ENCODE results near the gene RTRAF. TPM values are rescaled to one million over a fixed set of nuclear protein-coding genes. Genes with fewer than 3 reads are reported as not detected.

Gene RTRAF
- total RNA-seq (2014; rRNA removed; shearing (Covaris generic)), result 146 and 189 TPM in 2 replicates

DNA sequence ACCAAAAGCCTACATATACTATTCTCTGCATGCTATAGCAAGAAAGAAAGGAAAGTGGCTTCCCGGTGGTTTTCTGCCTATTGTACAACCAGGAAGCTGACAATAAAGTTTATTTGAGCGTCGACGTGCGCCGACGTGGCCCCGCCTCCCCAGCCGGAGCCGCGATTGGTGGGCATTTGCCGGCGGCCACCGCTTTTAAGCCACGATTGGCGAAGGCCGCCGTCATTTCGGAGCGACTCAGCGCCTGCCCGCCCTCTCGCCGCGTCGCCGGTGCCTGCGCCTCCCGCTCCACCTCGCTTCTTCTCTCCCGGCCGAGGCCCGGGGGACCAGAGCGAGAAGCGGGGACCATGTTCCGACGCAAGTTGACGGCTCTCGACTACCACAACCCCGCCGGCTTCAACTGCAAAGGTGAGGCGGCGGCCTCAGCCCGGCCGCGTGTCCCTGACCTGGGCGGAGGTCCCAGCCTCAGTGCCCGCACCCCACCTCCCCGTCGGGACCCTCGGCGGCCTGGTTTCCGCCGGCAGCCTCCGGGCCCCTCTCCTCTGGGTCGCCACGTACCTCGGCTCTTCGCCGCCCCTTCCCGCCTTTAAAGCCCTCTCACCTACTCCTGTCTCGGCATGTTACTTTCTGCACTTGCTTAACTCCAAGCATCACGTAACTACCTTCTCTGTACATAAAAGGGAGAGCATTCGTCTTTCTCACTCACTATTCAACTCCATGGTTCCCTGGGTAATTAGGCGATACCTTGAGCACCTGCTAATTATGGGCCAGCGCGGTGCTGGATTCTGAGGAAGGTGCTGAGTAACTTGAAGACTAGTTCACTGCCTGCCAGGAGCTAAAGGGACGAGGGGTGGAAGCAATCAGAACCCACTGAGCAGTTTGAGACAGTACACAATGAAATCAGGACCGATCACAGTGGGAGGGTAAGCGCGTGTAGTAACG, at the start of gene RTRAF:
TSS of gene RTRAF (plus strand) at position 254 of the 942 bp plus-strand sequence. CDS start at position 348, 94 bp downstream.
- peak; percentile 89 for DNase-seq (ENCODE audit: low read depth)

GRCh38 chr14:51939755-51940301, 49.5 kb upstream of the RTRAF start:
- DNase-seq (ENCODE audit: low read depth), result peak; percentile 5

DNA sequence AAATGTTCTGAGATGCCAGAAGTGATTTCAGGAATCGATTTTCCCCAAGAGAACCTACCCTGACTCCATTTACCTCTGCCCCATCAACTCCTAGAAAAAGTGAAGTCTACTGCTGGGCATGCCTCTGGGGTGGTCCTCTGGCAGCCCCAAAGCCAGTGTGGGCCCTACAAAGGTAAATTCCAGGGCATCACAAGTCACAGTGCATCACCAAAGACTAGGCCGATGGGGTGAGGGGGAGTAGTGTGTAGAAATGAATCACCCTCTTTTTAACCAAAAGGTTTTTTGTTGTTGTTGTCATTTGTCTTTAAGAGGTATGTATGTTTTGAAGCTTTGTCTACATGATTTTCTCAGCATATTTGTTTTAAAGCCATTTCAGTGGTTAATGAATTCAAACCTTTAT, 46.4 kb upstream of the RTRAF start:
- DNase-seq (ENCODE audit: low read depth), result no peak

- no peak for DNase-seq (ENCODE audit: low read depth)
Observed at GRCh38 chr14:51950007-51950406, 39.3 kb upstream of the RTRAF start.

- DNase-seq (ENCODE audit: low read depth), result no peak
Observed at GRCh38 chr14:51951656-51952055, 37.7 kb upstream of the RTRAF start.

DNA sequence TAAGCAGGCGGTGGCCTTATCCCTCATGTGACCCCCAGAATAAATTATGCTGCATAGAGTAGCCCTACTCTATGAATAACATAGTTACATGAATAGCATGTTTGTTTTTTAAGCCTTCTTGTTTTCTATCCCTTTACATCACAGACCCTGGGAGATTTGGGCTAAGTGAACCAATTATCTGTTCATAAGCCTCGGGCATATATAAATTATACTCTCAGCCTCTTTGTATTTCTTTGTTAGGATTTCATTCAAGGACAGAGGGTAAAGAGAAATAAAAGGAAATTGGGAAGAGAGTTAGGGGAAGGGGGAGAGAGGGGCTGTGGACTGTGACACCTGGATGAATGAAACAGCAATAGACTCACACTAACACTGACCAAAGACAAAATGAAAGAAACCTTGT, 35.3 kb upstream of the RTRAF start:
- DNase-seq (ENCODE audit: low read depth), result no peak

DNA sequence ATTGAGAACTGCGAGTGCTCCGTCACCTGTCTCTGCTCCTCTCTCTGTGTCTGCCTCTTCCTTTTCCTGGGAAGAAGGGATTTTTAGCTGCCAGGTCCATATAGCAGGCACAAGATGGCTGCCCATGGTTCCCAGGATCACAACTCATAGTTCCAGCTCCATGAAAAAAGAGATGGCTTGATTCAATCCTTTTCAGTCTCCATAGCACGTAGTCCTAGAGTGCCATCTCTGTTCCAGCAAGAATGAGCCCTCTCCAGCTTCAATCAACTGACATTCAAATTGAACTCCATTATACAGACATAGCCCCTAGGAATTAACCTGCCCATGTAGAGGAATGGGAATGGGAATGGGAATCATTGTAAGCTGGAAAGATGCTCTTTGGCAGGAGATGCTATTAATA, 34.7 kb upstream of the RTRAF start:
- no peak for DNase-seq (ENCODE audit: low read depth)

- DNase-seq (ENCODE audit: low read depth), result peak; percentile 79
Observed at GRCh38 chr14:51957950-51958349, 31.4 kb upstream of the RTRAF start.

DNA sequence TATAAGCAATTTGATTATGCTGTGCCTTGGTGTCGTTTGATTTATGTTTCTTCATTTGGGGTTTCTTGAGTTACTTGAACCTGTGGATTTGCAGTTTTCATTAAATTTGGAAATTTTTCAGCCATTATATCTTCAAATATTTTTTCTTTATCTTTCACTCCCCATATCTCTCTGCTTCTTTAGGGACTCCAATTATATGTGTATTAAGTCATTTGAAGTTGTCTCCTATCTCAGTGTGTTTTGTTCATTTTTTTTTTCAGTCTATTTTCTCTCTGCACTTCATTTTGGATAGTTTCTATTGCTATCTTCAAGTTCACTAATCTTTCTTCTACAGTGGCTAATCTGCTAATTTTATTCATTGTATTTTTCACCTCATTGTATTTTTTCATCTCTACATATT, 29.4 kb upstream of the RTRAF start:
- no peak for DNase-seq (ENCODE audit: low read depth)

GRCh38 chr14:51960866-51961265, 28.5 kb upstream of the RTRAF start:
- DNase-seq (ENCODE audit: low read depth), result no peak

GRCh38 chr14:51962711-51963110, 26.6 kb upstream of the RTRAF start:
- peak; percentile 16 for DNase-seq (ENCODE audit: low read depth)

- DNase-seq (ENCODE audit: low read depth), result no peak
Observed at GRCh38 chr14:51963286-51963685, 26.1 kb upstream of the RTRAF start.

- no peak for DNase-seq (ENCODE audit: low read depth)
Observed at GRCh38 chr14:51967521-51967920, 21.8 kb upstream of the RTRAF start.

DNA sequence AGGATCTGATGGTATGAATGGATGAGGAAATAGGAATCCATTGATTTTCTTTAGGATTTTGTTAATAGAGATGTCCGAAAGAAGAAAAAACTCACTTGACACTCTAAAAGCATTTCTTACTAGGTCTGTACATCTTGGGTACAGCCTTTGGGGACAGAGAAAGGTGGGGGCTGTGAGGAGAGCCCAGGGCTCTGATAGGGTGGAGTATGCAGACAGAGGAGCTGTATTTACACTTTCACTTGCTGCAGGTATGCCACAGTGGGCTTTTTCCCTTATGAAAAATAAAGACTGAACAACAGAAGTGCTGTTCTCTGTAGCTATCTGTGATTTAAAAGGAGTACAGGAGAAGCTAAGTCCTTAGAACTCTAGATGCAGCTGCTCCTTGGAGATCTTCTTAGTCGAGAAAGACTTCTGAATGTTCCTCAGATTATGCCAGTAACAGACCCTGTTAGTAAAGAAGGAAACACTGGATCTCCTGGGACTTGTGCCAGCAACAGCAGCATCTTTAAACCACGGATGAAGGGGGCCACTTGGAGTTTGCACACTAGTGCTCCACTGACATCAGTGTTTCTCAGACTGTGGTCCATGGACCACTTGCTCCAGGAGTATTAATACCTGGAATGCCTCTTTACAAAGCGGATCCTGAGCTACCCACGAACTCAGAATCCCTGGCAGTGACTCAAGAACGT, 19.4 kb upstream of the RTRAF start:
- DNase-seq (ENCODE audit: low read depth), result no peak

DNA sequence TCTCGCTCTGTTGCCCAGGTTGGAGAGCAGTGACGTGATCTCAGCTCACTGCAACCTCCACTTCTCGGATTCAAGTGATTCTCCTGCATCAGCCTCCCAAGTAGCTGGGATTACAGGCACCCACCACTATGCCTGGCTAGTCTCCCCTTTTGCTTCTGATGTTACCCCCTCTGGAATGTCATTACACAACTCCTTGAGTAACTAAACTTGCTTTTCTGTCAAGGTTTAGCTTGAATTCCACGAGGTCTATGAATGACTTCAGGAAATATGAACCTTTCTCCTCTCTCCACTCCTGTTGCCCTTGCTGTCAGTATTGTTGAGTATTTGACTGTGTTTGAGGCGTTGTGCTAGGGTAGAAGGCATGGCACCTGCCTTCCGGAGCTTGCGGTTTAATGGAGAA, 16.8 kb upstream of the RTRAF start:
- DNase-seq (ENCODE audit: low read depth), result no peak

DNA sequence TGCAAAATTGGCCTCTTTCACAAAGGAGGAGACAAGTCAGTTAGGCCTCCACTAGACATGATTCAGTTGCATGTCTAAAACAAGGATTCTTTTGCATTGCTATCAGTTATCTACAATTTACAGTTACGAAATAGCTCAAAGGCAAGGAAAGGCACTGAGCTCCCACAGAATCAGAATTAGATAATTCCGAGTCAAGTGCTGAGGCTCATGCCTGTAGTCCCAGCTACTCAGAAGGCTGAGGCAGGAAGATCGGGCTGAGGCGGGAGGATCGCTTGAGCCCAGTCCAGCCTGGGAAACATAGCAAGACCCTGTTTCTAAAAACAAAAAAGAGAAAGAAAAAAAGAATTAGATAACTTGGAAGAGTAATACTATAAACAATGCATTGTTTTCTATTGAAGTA, 12.3 kb upstream of the RTRAF start:
- DNase-seq (ENCODE audit: low read depth), result no peak

- DNase-seq (ENCODE audit: low read depth), result no peak
Observed at GRCh38 chr14:51978681-51979085, 10.7 kb upstream of the RTRAF start.

DNA sequence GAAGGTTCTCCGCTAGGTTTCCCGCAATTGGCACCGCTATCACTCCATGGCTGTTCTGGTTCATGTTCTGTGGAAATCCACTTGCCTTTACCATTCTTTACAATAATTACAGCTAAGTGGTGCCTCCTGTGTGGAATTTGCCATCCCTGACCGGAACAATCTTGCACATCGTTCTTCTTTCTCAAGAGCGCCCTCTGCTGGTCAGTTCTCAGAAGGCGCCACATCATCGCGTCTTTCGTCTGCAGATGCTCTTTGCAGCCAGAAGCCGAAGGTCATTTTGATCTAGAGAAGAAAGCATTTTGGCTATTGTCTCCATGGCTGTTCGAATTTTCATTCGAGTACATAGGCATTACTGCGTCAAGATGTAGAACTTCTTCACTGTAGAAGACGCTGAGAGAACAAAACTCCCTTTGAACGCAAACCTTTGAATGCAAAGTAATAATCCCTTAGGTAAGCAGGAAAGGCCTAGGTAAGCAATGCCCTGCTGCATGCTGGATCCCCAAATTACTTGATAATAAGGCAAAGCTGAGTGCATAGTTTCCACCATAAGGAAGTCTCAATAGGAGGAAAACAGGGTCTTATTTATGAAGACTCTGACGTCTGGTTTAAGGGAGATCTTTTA, 10.1 kb upstream of the RTRAF start:
- peak; percentile 73 for DNase-seq (ENCODE audit: low read depth)

DNA sequence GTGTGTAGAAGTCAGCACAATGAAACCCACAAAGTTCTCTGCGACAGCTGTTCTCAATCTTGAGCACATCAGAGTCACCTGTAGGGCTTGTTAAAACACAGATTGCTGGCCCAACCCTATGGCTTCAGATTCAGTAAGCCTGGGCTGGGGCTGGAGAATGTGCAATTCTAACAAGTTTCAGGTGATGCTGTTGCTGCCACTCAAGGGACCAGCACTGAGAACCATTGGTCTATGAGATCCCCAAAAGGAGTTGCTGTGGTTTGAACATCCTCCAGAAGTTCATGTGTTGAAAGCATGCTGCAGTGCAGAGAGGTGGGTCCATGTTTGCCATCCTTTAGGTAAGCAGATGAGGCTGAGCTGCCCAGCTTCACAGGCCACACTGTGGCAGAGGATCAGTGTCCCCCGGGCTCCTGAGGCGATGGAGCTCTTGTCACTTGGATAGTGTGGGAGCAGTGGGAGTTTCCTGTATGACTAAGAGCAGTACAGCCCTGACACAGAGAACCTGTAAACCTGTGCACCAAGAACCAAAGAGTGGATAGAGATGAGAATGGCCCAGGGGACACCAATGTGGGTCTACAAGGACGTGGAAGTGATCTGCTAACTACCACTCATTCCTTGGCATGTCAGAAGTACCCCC, 8.0 kb upstream of the RTRAF start:
- DNase-seq (ENCODE audit: low read depth), result no peak

DNA sequence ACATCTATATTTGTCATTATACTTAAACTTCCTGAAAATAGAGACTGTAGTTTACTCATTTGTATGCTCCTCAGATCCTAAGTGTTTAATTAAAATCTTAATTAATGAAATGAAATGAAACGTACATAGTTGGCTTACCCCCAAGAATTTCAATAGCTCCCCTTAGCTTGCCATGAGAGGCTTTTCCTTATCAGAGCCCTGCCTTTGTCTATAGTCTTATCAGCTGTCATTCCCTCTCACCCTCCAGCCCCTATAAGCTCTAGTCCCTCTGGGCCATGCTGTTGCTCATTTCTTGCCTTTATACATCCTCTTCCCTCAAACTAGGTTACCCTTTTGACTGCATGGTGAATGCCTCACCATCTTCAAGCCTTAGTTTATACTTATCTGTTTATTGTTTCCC, 1.1 kb upstream of the RTRAF start:
- DNase-seq (ENCODE audit: low read depth), result no peak

DNA sequence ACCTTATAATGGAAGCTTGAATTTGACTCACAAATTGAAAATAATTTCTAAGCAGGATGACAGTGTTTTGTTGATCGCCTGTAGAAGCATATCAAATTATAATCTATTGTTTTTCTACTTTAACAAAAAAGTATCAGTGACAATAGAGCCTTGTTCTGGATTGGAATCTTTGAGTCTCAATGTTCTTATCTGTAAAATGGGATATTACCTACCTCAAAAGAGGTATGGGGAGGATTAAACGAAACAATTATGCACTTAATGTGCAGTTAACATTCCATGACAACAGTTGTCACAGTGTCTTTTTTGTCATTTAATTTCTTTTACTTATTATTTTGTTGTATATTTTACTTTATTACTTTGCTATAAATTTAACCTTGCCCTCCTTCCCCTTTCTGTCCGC, 1.1 kb downstream of the RTRAF start:
- no peak for DNase-seq (ENCODE audit: low read depth)

All from M059J (cell line).